ENCODE data around the gene ZNF516.
A peak's percentile ranks its signal among the peaks of the same experiment; 100 is the strongest.

The ZNF516 gene

DNA sequence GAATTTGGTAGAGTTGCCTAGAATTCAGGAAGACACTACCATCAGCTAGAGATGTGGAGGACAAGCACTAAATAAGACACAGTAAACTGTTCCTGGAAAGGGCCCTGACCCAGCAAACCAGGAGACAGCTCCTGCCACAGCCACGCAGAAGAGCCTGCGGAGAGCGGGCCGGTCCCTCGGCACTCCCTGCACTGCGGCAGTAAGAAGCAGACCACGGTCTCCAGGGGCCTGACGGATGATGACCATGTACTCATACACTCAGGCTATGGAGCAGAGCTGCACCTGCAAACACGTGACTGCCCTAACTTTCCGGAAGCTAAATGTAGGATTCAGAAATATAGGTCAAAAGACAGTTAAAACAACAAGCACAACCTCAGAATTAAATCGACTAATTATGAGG lies 72.9 kb downstream of the ZNF516 start:
- DNase-seq (ENCODE audit: low read depth in 2 of 2), result no peak

DNA sequence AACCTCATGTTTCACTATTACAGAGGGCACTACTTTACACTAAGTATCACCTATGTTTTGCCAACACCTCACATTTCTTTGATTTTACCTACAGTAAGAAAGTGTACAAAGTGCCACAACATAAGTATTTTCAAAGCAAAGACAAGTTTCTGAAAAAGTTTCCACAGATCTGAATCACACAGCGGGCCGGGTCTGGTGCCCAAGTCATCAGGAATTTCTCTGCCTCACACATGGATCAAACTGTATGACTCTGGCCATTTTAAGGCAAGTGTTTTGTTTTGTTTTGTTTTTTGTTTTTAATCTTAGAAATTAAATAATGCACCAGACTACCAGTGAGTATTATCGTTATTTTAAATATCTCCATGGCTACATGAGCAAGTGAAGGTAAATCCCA lies 73.4 kb downstream of the ZNF516 start:
- no peak for DNase-seq (ENCODE audit: low read depth in 2 of 2)

DNA sequence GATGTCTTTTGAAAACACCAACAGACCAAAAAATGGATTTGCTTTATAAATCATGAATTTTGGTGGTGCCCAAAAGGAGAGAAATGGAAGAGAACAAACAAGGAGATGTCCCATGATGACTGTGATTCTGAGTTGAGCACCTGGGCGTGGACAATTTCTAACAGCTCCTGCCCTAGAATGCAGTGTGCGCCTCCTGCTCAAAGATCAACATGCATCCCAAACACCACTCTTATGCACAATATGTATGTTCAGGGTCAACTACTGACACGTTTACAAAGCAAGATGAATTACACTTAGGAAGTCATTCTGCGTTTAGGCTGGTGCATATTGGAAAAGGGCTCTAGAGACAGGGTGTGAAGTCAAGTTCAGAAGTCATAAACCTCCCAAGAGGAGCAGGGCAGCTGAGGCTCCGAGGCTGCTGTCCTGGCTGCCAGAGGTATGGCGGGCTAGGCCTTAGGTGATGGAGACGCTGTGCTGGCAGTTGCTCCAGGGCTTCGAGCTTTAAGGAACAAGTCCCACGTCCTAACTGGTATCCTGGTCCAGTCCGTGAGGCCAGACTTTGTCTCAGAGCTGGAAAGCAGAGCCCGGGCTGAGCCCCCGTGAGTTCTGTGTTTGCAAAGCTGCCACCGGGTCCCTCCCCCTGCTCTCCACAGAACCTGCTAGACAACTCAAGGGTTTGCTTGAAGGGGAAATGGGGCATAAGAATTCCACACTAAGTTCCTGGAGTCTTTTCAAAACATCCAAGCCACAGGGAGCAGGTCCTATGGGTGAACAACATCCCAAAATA lies 74.0 kb downstream of the ZNF516 start:
- no peak for DNase-seq (ENCODE audit: low read depth in 2 of 2)

DNA sequence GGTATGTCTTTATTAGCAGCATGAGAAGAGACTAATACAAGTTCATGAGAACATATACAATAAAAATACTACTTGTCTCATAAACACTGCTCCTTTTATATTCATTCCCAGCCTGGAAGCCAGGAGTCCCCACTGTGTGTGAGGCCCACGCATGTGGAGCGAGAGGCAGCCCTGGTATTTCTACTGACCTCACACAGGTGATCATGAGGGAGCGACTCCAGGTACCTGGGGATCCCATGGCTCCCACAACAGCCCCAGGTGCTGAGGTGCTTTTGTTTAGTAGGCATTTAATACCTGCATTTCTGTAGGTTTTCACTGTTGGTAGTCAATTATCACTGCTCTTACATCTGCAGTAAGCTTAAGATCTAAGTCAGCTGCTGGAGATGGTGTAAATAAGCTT lies 75.2 kb downstream of the ZNF516 start:
- no peak for DNase-seq (ENCODE audit: low read depth in 2 of 2)

DNA sequence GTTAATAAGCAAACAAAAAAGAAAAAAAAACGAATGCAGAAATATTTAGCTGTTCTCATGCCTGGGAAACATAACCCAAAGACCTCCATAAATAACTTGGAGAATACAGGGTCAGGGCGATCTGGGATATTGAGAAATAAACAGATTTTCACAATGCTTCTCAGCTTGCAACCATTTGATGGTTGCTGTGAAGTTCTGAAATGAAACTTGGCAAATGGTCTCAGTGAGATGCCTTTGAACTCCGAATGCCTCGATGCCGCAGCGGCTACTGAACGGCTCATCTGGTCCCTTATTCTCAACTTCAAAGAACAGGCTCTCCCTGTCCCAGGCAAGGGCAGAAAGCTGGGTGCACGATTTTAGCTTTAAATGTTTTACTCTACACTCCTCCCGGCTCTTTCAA lies 78.1 kb downstream of the ZNF516 start:
- DNase-seq (ENCODE audit: low read depth in 2 of 2), result no peak

DNA sequence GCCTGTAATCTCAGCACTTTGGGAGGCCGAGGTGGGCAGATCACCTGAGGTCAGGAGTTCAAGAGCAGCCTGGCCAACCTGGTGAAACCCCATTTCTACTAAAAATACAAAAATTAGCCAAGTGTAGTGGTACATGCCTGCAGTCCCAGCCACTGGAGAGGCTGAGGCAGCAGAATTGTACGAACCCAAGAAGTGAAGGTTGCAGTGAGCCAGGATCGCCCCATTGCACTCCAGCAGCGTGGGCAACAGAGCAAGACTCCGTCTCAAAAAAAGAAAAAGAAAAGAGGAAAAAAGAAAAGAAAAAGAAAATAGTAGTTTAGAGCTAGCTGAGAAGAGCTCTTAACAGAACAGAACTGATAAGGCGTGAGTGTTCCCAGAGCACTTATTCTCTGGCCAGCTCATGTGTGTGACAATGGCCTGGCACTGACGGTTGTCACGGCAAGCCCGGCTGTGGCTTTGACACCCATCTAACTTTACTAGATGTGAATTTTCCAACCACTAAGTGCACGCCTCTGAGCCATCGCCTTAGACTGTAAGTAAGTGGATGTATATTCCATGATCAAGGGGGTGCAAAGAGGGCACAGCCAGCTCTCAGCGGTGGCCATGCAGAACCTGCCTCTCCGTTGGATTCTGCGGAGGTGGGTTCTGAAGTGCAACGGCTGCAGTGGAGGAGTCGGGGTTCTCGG lies 80.0 kb downstream of the ZNF516 start:
- no peak for DNase-seq (ENCODE audit: low read depth in 2 of 2)

DNA sequence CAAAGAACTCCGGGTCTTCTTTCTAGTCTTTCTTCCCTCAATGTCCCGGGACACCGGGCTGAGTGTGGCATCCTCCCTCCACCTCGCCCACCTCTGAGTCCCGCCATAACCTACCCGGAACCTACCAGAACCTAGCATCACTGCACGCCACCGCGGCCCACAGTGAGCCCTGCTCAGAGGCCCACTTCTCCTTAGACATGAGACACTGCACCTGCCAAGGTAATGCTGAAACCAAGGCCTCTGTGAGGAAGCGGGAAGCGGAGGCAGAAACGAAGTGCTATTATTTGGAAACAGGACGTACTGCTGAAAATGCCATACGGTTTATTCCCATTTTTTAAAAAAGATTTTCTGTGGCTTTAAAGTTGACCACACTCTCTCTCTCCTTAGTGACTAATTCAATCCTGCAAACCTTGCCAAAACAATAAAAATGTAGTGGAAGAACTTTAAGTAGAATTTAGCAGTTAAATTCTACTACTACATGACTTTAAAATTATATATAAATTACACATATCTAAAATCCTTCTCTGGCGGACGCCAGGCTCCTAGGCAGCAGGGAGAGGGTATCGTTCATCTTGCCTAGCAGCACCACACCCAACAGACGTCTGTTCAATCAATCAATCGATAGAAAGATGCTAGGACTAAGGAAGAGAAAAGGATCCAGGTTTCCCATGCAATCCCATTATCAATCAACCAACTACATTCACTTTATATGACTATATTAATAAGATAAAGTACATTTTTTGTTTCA lies 82.0 kb downstream of the ZNF516 start:
- no peak for DNase-seq (ENCODE audit: low read depth in 2 of 2)

DNA sequence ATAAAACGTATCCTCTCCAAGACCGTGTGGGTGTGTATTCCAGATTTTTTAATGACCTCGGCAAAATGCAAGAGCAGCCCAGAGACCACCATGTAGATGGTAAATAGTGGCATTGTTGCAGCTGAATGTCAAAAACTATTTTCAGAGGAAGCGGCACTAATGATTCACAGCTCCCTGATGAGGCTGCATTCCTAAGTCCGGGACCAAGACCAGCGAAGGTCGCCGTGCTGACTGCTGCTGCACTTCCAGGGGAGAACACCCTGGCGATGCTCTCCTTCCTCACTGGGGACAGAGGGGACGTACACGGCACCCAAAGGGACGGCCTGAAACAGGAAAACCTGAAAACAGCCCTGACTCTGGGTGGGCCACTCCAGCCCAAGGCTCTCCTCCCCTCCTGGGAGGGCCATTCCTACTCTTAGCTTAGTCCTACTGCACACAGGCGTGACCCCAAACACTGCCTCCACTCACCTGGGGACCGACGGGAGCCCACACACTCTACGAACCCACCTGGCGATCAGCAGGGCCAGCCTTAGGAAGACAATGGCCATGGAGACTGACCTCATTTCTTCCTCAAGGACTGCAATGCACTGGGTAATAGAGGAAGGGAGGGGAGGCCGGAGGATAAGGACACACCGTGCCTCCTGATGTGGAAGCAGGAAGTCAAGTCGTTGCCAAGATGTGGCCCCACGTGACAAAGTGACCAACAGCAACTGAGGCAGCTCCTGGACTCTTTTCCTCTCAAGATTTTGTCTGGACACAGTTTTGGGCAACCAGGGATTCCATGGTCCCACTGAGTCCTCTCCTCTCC lies 82.8 kb downstream of the ZNF516 start:
- DNase-seq (ENCODE audit: low read depth in 2 of 2), result no peak

DNA sequence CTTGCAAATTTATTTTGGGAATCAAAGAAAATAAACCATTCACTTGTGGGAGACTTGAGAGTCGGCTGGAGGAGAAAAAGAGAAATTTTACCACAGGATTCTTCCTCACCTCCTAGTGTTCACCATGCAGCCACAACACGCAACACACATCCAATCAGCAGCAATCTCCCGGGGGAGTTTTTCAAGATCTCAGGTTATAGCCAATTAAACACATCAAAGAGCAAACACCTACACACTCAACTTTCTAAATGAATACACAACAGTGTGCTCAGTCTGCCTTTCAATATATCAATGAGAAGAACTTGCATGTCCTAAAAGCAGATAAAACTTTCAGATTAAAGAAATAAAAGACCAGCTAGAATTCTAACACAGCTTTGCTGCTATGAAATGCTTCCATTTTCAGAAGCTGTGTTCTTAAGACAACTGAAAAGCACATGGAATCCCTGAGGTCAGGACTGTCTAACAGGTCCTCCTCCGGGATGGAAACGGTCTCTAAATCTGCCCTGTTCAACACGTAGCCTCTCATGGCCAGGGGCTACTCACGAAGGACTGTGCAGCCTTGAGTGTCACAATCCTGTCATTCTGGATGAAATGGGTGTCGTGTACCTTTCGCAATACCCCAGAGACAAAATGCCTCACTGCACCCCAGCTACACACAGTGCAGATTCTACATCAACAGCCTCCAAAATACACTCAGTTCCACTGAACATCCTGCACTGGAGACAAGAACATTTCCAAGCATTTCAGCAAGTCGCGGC lies 84.2 kb downstream of the ZNF516 start:
- no peak for DNase-seq (ENCODE audit: low read depth in 2 of 2)

DNA sequence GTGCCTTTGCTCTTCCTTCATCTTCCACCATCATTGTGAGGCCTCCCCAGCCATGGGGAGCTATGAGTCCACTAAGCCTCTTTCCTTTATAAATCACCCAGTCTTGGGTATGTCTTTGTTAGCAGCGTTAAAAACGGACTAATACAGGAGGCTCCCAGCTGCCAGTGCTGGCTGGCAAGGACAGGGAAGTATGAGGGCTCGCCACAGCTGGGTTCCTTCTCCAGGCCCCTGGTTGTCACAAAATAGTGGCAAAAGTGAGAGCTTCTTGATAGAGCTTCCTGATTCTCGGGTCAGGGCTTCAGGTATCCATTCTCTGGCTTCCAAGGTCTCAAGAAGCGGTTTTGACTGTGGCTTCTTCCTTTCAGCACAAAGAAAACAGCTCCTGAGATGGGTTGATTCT lies 85.0 kb downstream of the ZNF516 start:
- DNase-seq (ENCODE audit: low read depth in 2 of 2), result no peak

DNA sequence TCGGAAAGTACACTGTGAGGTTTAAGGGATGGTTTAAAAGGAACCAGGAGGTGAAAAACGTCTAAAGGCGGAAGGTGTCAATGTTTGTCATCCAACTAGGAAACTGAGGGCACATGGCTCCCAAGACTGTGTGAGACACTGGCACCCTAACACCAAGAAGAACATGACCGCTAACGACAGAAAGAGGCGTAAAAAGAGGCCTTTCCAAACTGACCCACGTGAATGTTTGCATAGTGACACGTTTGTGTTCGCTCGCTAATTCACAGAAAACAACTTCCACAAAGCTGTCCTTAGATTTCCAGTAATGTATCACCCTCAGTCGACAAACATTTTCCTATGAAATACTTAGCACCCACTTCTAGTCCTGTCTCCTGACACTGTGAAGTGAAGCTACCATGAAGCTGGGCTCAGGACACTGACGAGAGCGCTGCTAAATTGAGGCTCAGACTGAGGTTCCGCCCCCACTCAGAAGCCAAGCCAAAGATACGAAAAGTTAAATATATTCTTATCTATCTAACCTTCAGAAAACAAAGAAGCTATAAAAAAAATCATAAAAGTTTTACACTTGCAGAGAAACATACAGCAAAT lies 86.5 kb downstream of the ZNF516 start:
- DNase-seq (ENCODE audit: low read depth in 2 of 2), result no peak

DNA sequence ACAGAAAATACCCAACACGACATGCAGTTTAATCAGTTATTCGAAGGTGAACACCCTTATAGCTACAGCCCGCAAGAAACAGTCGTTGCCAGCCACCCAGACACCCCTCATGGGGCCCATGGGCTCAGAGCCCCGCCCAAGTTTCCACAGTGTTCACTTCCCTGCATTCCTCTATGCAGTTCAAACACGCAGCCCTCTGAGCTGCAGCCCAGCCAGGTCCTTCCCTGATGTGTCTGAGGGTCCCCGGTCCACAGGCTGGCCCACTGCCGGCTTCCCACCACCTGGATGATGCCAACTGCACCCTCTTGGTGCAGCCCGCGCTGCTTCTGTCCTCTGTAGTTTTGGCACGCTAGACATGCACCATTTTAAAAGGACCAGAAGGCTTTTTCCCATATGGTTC lies 87.4 kb downstream of the ZNF516 start:
- no peak for DNase-seq (ENCODE audit: low read depth in 2 of 2)

DNA sequence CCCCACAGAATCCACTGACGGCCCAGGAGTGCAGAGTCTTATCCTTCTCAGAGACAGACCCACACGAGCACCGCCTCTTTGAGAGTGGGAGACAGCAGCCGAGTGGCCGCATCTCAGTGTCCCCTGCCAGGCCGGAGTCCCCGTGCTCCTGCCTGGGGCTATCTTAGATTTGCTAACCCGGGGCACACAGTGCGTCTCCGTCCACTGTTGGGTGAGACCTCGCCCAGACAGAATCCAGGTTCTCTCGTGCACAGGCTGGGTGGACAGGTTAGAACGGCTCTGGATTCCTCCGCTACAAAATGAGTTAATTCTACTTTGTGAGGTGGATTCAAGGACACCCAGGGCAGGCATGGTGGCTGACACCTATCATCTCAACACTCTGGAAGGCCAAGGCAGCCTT lies 88.3 kb downstream of the ZNF516 start:
- no peak for DNase-seq (ENCODE audit: low read depth in 2 of 2)

DNA sequence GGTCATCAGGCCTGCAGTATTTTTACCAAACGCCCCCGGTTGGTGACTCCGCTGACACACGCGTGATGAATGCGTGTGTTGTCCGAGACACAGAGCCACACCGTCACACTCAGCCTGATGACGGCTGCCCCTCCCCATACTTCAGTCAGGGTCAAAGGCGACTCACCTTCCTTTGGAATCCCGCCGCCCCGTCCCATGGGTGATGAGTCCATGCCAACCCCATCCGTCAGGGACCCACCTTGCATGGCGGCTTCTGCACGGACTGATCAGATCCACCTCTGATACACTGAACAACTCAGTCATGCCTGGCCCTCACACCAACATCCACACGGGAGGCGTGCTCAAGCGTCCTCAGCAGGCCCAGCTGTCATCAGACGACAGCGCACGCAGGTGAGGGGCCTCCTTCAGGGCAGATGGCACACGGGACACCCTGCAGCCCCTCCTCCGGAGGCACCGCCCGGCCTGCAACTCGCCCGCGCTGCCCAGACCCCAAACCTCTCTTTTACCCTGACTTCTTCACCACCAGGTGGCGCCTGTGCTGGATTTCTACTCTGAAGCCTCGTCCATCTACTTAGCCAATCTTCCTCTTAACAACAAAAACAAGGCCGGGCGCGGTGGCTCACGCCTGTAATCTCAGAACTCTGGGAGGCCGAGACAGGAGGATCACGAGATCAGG lies 89.2 kb downstream of the ZNF516 start:
- DNase-seq (ENCODE audit: low read depth in 2 of 2), result peak in 1 of 2 donors; percentile 54

DNA sequence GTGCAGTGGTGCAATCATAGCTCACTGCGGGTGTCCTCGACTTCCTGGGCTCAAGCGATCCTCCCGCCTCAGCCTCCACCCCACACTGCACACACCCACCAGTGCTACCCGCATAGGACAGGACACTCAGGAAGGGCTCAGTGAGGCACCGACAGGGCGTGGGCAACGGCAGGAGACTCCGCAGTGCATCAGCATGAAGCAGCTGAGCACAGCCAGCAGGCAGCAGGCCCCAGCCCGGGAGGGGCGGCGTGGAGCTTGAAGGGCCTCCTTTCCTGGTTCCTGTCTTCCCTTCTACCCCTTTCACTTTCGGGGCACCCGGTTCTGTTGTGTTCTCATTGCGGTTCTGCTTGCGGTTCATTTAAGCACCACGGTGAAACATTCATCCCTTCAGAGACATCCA lies 89.8 kb downstream of the ZNF516 start:
- DNase-seq (ENCODE audit: low read depth in 2 of 2), result no peak

DNA sequence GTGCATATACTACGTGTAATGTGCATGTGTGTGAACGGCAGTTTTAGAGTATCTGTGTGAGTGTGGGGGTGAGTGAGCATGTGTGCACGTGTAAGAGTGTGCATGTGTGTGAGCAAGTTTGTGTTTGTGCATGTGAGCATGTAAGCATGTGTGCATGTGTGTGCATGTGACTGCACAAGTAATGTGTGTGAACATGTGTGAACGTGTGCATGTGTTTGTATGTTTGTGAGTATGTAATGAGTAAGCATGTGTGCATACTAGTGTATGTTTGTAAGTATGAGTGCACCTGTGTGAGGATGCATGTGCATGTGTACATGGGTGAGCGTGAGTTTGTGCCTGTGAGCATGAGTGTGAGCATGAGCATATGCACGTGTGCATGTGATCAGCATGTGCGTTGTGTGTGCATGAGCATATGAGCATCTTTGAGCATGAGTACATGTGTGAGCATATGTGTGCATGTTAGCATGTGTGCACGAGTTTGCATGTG lies 90.7 kb downstream of the ZNF516 start:
- no peak for DNase-seq (ENCODE audit: low read depth in 2 of 2)

DNA sequence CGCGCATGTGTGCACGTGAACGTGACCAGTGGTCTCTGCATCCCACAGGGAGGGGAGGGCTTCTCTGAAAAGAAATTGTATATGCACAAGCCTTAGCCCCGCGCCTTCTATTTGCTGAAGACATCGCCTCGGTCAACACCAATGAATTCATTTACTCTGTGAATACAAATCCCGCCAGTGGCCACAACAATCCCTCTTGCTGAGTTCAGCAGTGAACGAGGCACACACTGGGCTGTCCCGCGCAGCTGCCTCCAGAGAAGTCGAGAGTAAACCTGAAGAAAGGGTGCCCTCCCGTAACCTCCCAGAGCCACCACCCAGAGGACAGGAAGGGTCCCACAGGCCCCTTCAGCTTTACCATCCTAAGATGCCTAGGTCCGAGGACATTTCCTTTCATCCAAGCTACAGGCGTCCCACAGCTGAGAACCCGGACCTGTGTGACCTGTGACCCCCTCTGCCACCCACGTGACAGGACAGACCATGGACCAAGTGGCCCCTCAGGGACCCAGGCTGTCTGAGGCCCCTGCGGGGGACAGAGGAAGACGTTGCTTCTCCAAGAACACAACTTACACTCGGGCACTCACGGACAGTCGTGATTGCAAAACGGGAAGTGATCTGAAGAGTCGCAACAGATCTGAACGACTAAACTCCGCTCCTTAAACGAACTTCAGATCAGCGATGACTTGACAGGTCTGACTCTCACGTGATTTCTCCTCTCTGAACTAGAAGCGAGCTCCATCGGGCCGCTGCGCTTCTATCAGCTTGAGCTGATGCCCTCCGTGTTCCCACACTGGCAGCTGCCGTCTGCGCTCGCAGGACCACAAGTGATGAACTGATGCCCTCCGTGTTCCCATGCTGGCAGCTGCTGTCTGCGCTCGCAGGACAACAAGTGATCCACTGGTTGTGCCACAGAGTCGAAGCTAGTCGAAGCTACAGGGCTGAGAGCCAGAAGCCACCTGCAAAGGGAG lies 92.7 kb downstream of the ZNF516 start:
- DNase-seq (ENCODE audit: low read depth in 2 of 2), result no peak

DNA sequence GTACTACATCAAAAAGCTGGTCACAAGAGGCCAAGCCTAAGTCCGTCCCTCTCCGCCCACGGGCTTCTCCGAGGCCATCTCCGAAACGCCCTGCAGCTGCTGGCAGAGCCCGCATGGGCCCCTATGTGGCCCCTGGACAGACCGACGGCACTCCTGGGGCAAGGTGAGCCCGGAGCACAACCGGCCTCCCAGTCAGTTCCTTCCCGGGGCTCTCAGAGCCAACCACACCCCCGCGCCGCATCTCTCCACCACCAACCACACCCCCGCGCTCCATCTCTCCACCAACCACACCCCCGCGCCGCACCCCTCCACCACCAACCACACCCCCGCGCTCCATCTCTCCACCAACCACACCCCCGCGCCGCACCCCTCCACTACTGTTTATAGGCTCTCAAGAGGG lies 93.5 kb downstream of the ZNF516 start:
- DNase-seq (ENCODE audit: low read depth in 2 of 2), result no peak
